DND-41 (cell line): Measurements from ENCODE around the gene TMEM266.

Experiments
- CTCF ChIP-seq: IDR thresholded peaks from 2 replicates; pipeline ENCODE4 v1.5.1; 2012; ENCODE audit warnings: borderline replicate concordance, low read length, moderate library complexity, mild to moderate bottlenecking; ENCODE audit not compliant: poor library complexity, severe bottlenecking; ENCODE audit errors: extremely low read depth
- EZH2 ChIP-seq: IDR thresholded peaks from 3 replicates; pipeline ENCODE4 v1.6.1; 2012; ENCODE audit warnings: borderline replicate concordance, low read depth, mild to moderate bottlenecking, moderate library complexity, low read length, inconsistent platforms; ENCODE audit not compliant: severe bottlenecking

- TF ChIP-seq CTCF (no peak), EZH2 (no peak)
Measured at GRCh38 chr15:76183930-76184649, 124.3 kb downstream of the TMEM266 start.
